AG04449 (cell line): ENCODE data around the gene SRPK2.

Experiments used
- CTCF ChIA-PET: fragments of 350-600 bp; formaldehyde crosslinking; extraction: SDS; loops from one replicate; lab custom pipeline; 2021; ENCODE audit warnings: antibody characterized with exemption; lab: Yijun Ruan, JAX
- POLR2A ChIA-PET: fragments of 400-600, 350-600 bp; formaldehyde crosslinking; extraction: SDS; loops from one replicate; lab custom pipeline; 2020; ENCODE audit warnings: antibody characterized with exemption, inconsistent platforms; lab: Yijun Ruan, JAX
- DNase-seq: peaks from one replicate; pipeline ENCODE4 v3.0.0-alpha.2; 2010; ENCODE audit warnings: low read depth, low spot score
- H3K4me3 ChIP-seq: 2 replicates; pipeline ENCODE4 v1.5.1; 2011; ENCODE audit warnings: low read depth, mild to moderate bottlenecking, control low read depth, low read length
- TF ChIP-seq, protein P1 (sequence below): IDR thresholded peaks from one replicate; pipeline ENCODE4 v1.5.1; 2011; ENCODE audit warnings: mild to moderate bottlenecking, moderate library complexity, low read length, control low read depth, inconsistent platforms; ENCODE audit not compliant: insufficient read depth; ENCODE audit errors: missing control alignments

Gene SRPK2

DNA sequence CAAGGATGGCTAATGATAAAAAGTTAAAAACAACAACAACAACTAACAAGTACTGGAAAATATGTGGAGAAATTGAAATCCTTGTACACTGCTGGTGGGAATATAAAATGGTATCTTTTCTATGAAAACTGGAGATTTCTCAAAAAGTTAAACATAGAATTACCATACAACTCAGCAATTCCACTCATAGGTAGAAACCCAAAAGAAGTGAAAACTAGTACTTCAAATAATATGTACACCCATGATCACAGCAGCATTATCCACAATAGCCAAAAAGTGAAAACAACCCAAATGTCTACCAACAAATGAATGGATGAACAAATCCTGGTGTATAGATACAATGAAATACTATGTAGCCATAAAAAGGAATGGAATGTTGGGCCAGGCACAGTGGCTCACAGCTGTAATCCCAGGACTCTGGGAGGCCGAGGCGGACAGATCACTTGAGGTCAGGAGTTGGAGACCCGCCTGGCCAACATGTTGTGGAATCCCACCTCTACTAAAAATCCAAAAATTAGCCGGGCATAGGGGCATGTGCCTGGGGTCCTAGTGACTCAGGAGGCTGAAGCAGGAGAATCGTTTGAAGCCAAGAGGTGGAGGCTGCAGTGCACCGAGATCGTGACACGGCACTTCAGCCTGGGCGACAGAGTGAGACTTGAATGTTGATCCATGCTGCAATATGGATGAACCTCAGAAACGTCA, 66.8 kb downstream of the SRPK2 start:
- TF ChIP-seq, protein P1, sequence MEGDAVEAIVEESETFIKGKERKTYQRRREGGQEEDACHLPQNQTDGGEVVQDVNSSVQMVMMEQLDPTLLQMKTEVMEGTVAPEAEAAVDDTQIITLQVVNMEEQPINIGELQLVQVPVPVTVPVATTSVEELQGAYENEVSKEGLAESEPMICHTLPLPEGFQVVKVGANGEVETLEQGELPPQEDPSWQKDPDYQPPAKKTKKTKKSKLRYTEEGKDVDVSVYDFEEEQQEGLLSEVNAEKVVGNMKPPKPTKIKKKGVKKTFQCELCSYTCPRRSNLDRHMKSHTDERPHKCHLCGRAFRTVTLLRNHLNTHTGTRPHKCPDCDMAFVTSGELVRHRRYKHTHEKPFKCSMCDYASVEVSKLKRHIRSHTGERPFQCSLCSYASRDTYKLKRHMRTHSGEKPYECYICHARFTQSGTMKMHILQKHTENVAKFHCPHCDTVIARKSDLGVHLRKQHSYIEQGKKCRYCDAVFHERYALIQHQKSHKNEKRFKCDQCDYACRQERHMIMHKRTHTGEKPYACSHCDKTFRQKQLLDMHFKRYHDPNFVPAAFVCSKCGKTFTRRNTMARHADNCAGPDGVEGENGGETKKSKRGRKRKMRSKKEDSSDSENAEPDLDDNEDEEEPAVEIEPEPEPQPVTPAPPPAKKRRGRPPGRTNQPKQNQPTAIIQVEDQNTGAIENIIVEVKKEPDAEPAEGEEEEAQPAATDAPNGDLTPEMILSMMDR = no peak
- H3K4me3 ChIP-seq = no peak overlapping the region
- POLR2A ChIA-PET = no interaction called here
- CTCF ChIA-PET = interaction anchor here (1.2 kb wide), 1 partner anchor 13 kb away, joined by 3 read pairs; no protein-coding TSS in a partner anchor
- no peak for DNase-seq

DNA sequence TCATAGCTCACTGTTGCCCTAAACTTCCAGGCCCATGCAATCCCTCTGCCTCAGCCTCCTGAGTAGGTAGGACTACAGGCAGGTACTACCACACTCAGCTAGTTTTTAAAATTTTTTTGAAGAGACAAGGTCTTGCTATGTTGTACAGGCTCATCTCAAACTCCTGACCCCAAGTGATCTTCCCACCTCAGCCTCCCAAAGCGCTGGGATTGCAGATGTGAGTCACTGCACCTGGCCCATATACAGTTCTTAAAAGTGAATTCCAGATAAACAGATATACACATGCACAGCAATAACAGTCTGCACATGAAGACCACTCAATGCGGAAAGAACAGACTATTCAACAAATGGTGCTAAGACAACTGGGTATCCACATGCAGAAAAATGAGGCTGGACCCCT, 67.8 kb downstream of the SRPK2 start:
- ChIA-PET CTCF (no interaction called here), POLR2A (no interaction called here)
- TF ChIP-seq, protein P1 = no peak
- H3K4me3 ChIP-seq = no peak overlapping the region
- DNase-seq = no peak

DNA sequence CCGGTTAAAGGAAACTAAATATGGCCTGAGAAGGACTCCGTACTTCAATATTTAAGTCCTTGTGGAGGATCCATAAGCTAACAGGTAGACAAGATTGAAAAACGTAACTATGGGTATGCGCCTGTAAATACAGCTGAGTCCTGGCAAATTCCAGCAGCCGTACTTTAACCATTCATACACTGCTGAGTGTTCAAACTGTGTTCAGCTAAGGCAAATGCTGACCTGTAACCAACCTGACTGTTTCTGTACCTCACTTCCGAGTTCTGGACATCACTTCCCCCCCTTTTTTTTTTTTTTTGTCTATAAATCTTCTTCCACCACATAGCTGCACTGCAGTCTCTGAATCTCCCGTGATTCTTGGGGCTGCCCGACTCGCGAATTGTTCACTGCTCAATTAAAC, 69.1 kb downstream of the SRPK2 start:
- no peak overlapping the region for H3K4me3 ChIP-seq
- TF ChIP-seq, protein P1 = no peak
- ChIA-PET CTCF (interaction anchor here (1.9 kb wide), 1 partner anchor 31 kb away, joined by 6 read pairs; no protein-coding TSS in a partner anchor), POLR2A (no interaction called here)
- DNase-seq = no peak

DNA sequence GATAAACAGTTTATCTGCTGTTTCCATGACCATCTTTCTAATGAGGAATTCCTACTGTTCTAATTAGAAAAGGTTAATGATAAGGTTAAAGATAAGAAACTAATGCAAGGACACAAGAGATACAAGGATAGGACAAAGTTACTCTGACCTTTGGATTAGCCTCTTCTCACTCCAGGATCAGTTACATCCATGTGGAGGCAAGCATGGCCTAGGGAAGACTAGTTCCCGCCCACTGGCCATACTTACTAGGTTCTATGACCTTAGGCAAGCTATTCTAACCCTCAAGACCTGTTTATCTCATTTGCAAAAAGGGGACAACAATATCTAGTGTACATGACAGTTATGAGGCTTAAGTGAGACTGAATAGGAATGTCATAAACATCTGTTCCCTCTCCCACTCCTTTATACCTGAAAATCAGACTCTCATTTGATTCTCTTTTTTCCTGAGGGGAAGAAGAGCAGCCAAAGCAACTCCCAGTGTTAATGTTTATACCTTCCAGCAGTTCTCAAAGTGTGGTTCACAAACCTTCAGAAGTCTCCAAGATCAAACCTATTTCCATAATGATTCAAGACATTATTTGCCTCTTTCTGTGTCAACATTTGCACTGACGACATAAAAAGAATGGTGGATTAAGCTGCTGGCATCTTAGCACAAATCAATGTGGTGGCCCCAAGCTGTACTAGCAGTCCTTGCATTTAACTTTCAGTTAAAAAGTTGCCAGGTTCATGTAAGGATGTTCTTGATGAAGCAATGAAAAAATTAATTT, 72.0 kb downstream of the SRPK2 start:
- ChIA-PET CTCF (no interaction called here), POLR2A (no interaction called here)
- TF ChIP-seq, protein P1 = no peak

DNA sequence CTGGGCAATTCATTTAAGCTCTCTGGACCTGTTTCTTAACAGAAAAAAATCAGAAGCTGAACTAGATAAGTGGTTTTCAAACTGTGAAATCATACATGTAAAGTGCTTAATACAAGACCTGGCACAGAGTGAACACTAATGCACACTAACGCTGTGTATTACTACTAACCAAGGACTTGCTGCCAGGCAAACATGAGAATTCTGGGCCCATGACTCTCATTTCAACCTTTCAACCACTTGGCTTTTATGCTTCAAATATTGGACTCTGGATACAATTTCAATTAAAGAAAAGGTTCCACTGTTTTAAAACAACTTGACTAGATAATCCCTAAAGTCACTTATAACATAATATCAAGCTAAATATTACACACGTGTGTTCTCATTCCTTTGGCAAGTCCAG, 73.4 kb downstream of the SRPK2 start:
- POLR2A ChIA-PET = no interaction called here
- DNase-seq = no peak
- no peak overlapping the region for H3K4me3 ChIP-seq
- CTCF ChIA-PET = no interaction called here
- TF ChIP-seq, protein P1 = no peak

More for the DNA sequence above, 72.0 kb downstream of the SRPK2 start:
- no peak overlapping the region for H3K4me3 ChIP-seq
- DNase-seq = no peak

DNA sequence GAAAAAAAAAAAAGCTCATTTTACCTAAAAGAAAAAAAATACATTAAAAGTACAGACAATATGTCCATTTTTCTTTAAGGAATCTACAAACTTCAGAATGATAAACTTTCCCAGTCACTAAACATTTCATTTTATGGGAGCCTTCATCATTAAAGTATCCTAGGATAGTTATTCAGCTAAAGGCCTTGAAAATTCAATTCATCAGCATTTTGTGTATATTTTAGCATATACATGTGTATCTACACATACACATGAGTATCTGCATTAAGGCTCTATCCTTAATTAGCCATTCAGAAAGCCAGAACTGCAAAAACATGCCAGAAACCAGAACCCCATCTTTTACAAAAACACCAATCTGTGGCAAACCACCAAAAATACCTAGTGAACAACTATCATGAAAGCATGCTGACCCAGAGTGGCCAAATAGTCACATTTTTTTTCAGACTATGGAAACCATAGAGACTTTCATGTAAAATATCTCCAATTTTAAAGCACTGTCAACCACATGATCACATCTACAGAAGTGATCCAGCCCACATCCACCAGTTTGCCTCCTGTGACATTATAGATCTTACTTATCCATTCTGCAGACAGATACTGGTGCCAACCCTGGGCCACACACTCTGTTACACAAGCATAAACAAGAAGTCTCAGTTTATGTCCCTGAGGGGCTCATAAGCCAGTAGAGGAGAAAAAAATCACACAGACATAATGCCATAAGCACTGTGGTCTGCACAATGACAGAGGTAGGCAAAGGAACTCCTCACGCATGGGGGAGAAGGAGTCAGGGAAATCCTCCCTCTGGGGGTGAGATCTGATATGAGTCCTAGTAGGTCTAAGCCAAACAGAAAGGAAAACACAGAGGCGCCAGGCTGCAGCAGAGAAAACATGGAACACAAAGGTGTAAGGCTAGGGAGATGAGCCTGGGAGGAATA, 79.2 kb downstream of the SRPK2 start:
- H3K4me3 ChIP-seq = no peak overlapping the region
- TF ChIP-seq, protein P1 = no peak
- no peak for DNase-seq
- ChIA-PET CTCF (interaction anchor here (0.7 kb wide), 1 partner anchor 353 kb away, joined by 3 read pairs; no protein-coding TSS in a partner anchor), POLR2A (no interaction called here)
